ENCODE measurements around the gene RNF103. TPM values are rescaled to one million over a fixed set of nuclear protein-coding genes. Genes with fewer than 3 reads are reported as not detected.

Gene RNF103
- total RNA-seq, 1 experiment from 2014 or later, result 10.1 TPM

DNA sequence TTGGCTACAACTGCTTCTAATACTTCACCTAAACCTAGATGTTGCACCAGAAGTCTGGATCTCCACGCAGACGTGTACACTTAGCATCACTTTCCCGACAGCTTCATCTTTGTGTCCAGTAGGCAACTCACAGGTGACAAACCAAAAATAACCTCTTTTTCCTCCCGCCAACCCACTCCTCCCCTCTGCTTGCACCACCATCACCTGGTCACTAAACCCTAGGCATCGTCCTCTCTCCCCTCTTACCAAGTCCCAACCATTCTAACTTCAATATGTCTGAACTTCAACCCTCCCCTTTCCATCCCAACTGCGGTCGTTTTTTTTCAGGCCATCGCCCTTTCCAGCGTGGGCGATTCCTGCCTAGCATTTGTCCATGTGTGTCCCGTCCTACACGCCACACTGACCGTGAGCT, 60.0 kb downstream of the RNF103 start:
- Histone ChIP-seq H3K9me3 (ENCODE audit: low read depth, low read length, poor library complexity, severe bottlenecking) (no peaks in the 10 kb centered on the region), H3K27me3 (replicated peaks; ENCODE audit: insufficient read depth, low read depth, low read length, poor library complexity) (no peaks in the 10 kb centered on the region), H3K4me1 (ENCODE audit: insufficient read depth, low read length, poor library complexity, severe bottlenecking) (peaks cover 11% of the 10 kb centered on the region), H3K27ac (ENCODE audit: low read depth, low read length, poor library complexity, severe bottlenecking) (peak overlapping the region; percentile 99), H3K4me3 (ENCODE audit: low read depth, low read length, poor library complexity, severe bottlenecking) (peak overlapping the region; percentile 65), H3K36me3 (ENCODE audit: insufficient read depth, low read length, poor library complexity, severe bottlenecking) (no peaks in the 10 kb centered on the region)
- POLR2A ChIA-PET (ENCODE audit: low non-redundant PET), result no interaction called here
- TF ChIP-seq, protein P1, sequence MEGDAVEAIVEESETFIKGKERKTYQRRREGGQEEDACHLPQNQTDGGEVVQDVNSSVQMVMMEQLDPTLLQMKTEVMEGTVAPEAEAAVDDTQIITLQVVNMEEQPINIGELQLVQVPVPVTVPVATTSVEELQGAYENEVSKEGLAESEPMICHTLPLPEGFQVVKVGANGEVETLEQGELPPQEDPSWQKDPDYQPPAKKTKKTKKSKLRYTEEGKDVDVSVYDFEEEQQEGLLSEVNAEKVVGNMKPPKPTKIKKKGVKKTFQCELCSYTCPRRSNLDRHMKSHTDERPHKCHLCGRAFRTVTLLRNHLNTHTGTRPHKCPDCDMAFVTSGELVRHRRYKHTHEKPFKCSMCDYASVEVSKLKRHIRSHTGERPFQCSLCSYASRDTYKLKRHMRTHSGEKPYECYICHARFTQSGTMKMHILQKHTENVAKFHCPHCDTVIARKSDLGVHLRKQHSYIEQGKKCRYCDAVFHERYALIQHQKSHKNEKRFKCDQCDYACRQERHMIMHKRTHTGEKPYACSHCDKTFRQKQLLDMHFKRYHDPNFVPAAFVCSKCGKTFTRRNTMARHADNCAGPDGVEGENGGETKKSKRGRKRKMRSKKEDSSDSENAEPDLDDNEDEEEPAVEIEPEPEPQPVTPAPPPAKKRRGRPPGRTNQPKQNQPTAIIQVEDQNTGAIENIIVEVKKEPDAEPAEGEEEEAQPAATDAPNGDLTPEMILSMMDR (conservative IDR thresholded peaks at IDR 0.05; ENCODE audit: low read depth, low read length), result no peak
- TF ChIP-seq EZH2 (IDR thresholded peaks at IDR 0.05; ENCODE audit: borderline replicate concordance, low read depth, low read length, poor library complexity, severe bottlenecking), result no peak
- TSS peak; percentile 99 for BruUV-seq (replicated peaks)
- CTCF ChIA-PET, result no interaction called here
- no peak for DNase-seq (ENCODE audit: low spot score)
- intact Hi-C loops (cut with micrococcal nuclease; ENCODE audit: unreplicated experiment), result no loop called here

DNA sequence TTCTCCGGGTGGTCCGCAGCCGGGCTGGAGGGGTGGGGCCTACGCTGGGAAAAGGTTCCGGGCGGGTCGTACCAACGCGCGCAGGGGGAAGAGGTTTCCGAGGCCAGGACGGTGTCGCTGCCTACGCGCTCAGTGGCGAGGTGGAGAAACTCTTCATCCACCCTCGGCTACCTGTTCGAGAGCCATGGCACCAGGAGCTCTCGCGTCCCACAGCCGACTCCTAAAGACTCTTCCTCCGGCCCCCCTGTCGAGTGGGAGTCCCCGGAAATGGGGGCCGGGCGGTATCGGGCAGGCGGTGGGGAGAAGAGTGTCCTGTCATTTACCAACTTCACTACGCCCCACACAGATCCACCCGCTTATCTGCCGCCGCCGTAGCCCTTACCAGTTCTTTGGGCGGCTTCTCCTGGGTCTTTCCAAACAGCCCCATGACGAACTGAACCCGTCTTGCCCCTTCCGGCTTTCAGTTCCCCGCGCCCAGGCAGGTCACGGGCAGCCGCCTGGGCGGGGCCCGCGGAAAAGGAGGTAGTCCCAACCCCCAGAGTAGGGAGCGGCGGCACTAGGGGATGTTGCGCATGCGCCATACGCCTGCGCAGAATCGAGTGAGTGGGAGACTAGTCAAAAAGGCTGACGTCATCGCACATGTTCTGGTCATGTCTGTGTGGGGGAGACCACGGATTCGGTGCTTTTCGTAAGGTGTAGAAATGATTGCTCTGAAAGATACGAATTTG, 60.6 kb downstream of the RNF103 start, which contains the start of gene CHMP3:
Gene CHMP3, minus strand, starts transcription at position 522 of the 728 bp plus-strand sequence. Its CDS starts 95 bp downstream, at position 427.
- CTCF ChIA-PET, result no interaction called here
- TSS peak; percentile 51 for BruUV-seq (replicated peaks)
- DNase-seq (ENCODE audit: low spot score), result peak; percentile 98
- POLR2A ChIA-PET (ENCODE audit: low non-redundant PET), result no interaction called here
- Histone ChIP-seq H3K9me3 (ENCODE audit: low read depth, low read length, poor library complexity, severe bottlenecking) (no peaks in the 10 kb centered on the region), H3K27ac (ENCODE audit: low read depth, low read length, poor library complexity, severe bottlenecking) (peak within 1 kb of the TSS; percentile 99), H3K27me3 (replicated peaks; ENCODE audit: insufficient read depth, low read depth, low read length, poor library complexity) (no peaks in the 10 kb centered on the region), H3K4me1 (ENCODE audit: insufficient read depth, low read length, poor library complexity, severe bottlenecking) (peaks cover 11% of the 10 kb centered on the region), H3K36me3 (ENCODE audit: insufficient read depth, low read length, poor library complexity, severe bottlenecking) (no peaks in the 10 kb centered on the region), H3K4me3 (ENCODE audit: low read depth, low read length, poor library complexity, severe bottlenecking) (peak within 1 kb of the TSS; percentile 65)
- intact Hi-C loops (cut with micrococcal nuclease; ENCODE audit: unreplicated experiment), result no loop called here
- TF ChIP-seq, protein P1 (conservative IDR thresholded peaks at IDR 0.05; ENCODE audit: low read depth, low read length), result no peak

DNA sequence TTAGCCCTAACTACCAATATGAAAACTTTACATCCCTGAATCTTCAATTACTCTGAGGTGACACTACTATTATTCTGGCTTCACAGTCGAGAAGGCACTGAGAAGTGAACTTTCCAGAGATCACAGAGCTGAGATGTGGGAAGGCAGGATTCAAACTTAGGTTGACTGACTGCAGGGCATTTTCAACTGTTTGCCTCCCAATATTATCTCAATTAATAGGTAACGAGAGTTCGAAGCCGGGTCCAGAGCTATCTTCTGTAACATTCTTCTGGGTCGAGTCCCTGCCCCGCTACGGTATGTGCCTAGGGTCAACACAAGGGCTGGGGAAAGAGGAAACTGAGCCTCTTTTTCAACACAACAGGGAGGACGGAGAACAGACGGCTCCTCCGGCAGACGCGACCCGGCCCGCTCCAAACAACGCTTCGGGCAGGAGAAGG, 61.2 kb downstream of the RNF103 start:
- peak overlapping the region; percentile 99 for H3K27ac ChIP-seq (ENCODE audit: low read depth, low read length, poor library complexity, severe bottlenecking)
- peaks cover 11% of the 10 kb centered on the region for H3K4me1 ChIP-seq (ENCODE audit: insufficient read depth, low read length, poor library complexity, severe bottlenecking)
- ChIA-PET CTCF (interaction anchor here (0.6 kb wide), 1 partner anchor 205 kb away, joined by 3 read pairs; no protein-coding TSS in a partner anchor), POLR2A (ENCODE audit: low non-redundant PET) (no interaction called here)
- no peaks in the 10 kb centered on the region for H3K27me3 ChIP-seq (replicated peaks; ENCODE audit: insufficient read depth, low read depth, low read length, poor library complexity)
- DNase-seq (ENCODE audit: low spot score), result no peak
- peak overlapping the region; percentile 65 for H3K4me3 ChIP-seq (ENCODE audit: low read depth, low read length, poor library complexity, severe bottlenecking)
- TF ChIP-seq EZH2 (IDR thresholded peaks at IDR 0.05; ENCODE audit: borderline replicate concordance, low read depth, low read length, poor library complexity, severe bottlenecking), result no peak
- TF ChIP-seq, protein P1 (conservative IDR thresholded peaks at IDR 0.05; ENCODE audit: low read depth, low read length), result no peak
- intact Hi-C loops (cut with micrococcal nuclease; ENCODE audit: unreplicated experiment), result no loop called here
- H3K36me3 ChIP-seq (ENCODE audit: insufficient read depth, low read length, poor library complexity, severe bottlenecking), result no peaks in the 10 kb centered on the region
- no TSS peak for BruUV-seq (replicated peaks)
- no peaks in the 10 kb centered on the region for H3K9me3 ChIP-seq (ENCODE audit: low read depth, low read length, poor library complexity, severe bottlenecking)

Measured in A673 (cell line).